Measurements from ENCODE around the gene TNS2.

- TF ChIP-seq CTCF (IDR thresholded peaks at IDR 0.05) (no peak), POLR2AphosphoS5 (IDR thresholded peaks at IDR 0.05) (no peak), POLR2A (IDR thresholded peaks at IDR 0.05) (no peak), EP300 (IDR thresholded peaks at IDR 0.05; ENCODE audit: low read depth) (no peak)
These were observed 13.3 kb downstream of the TNS2 start for GRCh38 chr12:53062977-53063707.

All from transverse colon (tissue), 4 donors.